Stomach (tissue), 9 donors: ENCODE results near the gene NRG3. TPM values are rescaled to one million over a fixed set of nuclear protein-coding genes. Genes with fewer than 3 reads are reported as not detected.
A peak's percentile ranks its signal among the peaks of the same experiment; 100 is the strongest.

Source experiments
- DNase-seq, 2 donors: peaks; one replicate each; pipeline versions ENCODE4 v3.0.0 to v3.0.0-alpha.2; 2013 to 2019
- H3K27ac ChIP-seq, 5 donors: fragments of 200-600 bp in 4 of 5; sonication (generic) in 4 of 5; one replicate each; pipeline ENCODE4 v1.5.1; 2013 to 2019; ENCODE audit warnings: mild to moderate bottlenecking in 1 of 5, moderate library complexity in 1 of 5
- H3K27me3 ChIP-seq, 3 donors: fragments of 200-600 bp; sonication (generic); one replicate each; pipeline ENCODE4 v1.5.1; 2017 to 2019; ENCODE audit warnings: mixed run types in 1 of 3
- H3K36me3 ChIP-seq, 4 donors: fragments of 200-600 bp; sonication (generic); 1 replicate in 3 of 4; 2 replicates in 1 of 4; pipeline ENCODE4 v1.5.1; 2016 to 2019
- H3K4me1 ChIP-seq, 4 donors: fragments of 200-600 bp; sonication (generic); one replicate each; pipeline ENCODE4 v1.5.1; 2016 to 2019
- H3K4me3 ChIP-seq, 4 donors: fragments of 200-600 bp; sonication (generic) in 3 of 4; one replicate each; pipeline ENCODE4 v1.5.1; 2016 to 2019; ENCODE audit warnings: mild to moderate bottlenecking in 1 of 4
- H3K9me3 ChIP-seq, 4 donors: fragments of 200-600 bp; sonication (generic); one replicate each; pipeline ENCODE4 v1.5.1; 2016 to 2019
- CTCF ChIP-seq, 7 experiments: fragments of 450-650 bp in 4 of 7; fragments of 200-600 bp in 3 of 7; sonication (generic) in 3 of 7; IDR thresholded peaks; one replicate each; pipeline ENCODE4 v1.5.1; 2016 to 2019; ENCODE audit warnings: antibody characterized with exemption in 7 of 7, control low read depth in 2 of 7, mild to moderate bottlenecking in 1 of 7
- EP300 ChIP-seq: sonication (generic); formaldehyde crosslinking; IDR thresholded peaks from one replicate; pipeline ENCODE4 v1.6.1; 2017; ENCODE audit warnings: antibody characterized with exemption
- POLR2A ChIP-seq, 4 donors: fragments of 450-650 bp; IDR thresholded peaks; one replicate each; pipeline ENCODE4 v1.6.1; 2016; ENCODE audit warnings: antibody characterized with exemption in 4 of 4, control low read depth in 2 of 4, mild to moderate bottlenecking in 1 of 4, moderate library complexity in 1 of 4
- POLR2AphosphoS5 ChIP-seq, 3 donors: sonication (generic); formaldehyde crosslinking; IDR thresholded peaks; one replicate each; pipeline ENCODE4 v1.6.1; 2016; ENCODE audit warnings: antibody characterized with exemption in 3 of 3
- WGBS, 5 donors: extraction: QIAGEN DNeasy Blood & Tissue Kit in 3 of 5; methylation state at CpG; one replicate each; pipeline versions ENCODE4 v1.1.5 to v1.1.7; 2013 to 2018; 5-methylcytosine and 5-hydroxymethylcytosine counted together
- intact Hi-C: fragments of 100-400 bp; cut with DNase I; formaldehyde crosslinking; loops from one replicate; pipeline ENCODE4 v1.15.1; 2023; ENCODE audit warnings: low total_unique reads
- polyA plus RNA-seq, 3 donors: library from polyadenylated mRNA; stranded (reverse); fragments of 200-250 nt; gene quantifications; one replicate each; pipeline ENCODE4 v1.2.3, GENCODE V29; 2013
- total RNA-seq, 5 donors: library from RNA; depleted of rRNA; stranded (reverse); fragments of >200 nt; gene quantifications; one replicate each; pipeline versions ENCODE4 v1.1.0 to v1.2.3, GENCODE V29; 2014 to 2016
- donor health status: healthy with polysubstance abuse.
- donor health status: Bipolar disorder and iron deficiency.
- donor health status: healthy.

Gene NRG3
- total and polyA plus RNA-seq, 8 donors, result 0.08 to 2.5 (median 0.52) TPM; not detected in 4

GRCh38 chr10:81862596-81862995 is 12.4 kb upstream of the NRG3 start:
- no peaks in the 10 kb centered on the region for H3K9me3 ChIP-seq
- no peak overlapping the region for H3K4me3 ChIP-seq
- H3K27ac ChIP-seq, result no peak overlapping the region
- intact Hi-C loops, result no loop called here
- no peaks in the 10 kb centered on the region for H3K4me1 ChIP-seq
- no peak for DNase-seq
- H3K27me3 ChIP-seq, result no peaks in the 10 kb centered on the region
- 60 to 98% (median 95%) methylated on average over 1 to 19 of the region's 19 CpGs for WGBS, 5 donors
- no peaks in the 10 kb centered on the region for H3K36me3 ChIP-seq
- TF ChIP-seq EP300 (no peak), POLR2A (IDR thresholded peaks at IDR 0.05) (no peak), POLR2AphosphoS5 (IDR thresholded peaks at IDR 0.05) (no peak), CTCF (IDR thresholded peaks at IDR 0.05) (no peak)

- H3K27me3 ChIP-seq, result no peaks in the 10 kb centered on the region
- DNase-seq, result no peak
- H3K36me3 ChIP-seq, result no peaks in the 10 kb centered on the region
- H3K27ac ChIP-seq, result no peak overlapping the region
- H3K4me3 ChIP-seq, result no peak overlapping the region
- intact Hi-C loops, result no loop called here
- no peaks in the 10 kb centered on the region for H3K4me1 ChIP-seq
- no peaks in the 10 kb centered on the region for H3K9me3 ChIP-seq
- TF ChIP-seq POLR2AphosphoS5 (IDR thresholded peaks at IDR 0.05) (no peak), CTCF (IDR thresholded peaks at IDR 0.05) (no peak), EP300 (no peak), POLR2A (IDR thresholded peaks at IDR 0.05) (no peak)
Measured at GRCh38 chr10:81863771-81864170, 11.2 kb upstream of the NRG3 start.

DNA sequence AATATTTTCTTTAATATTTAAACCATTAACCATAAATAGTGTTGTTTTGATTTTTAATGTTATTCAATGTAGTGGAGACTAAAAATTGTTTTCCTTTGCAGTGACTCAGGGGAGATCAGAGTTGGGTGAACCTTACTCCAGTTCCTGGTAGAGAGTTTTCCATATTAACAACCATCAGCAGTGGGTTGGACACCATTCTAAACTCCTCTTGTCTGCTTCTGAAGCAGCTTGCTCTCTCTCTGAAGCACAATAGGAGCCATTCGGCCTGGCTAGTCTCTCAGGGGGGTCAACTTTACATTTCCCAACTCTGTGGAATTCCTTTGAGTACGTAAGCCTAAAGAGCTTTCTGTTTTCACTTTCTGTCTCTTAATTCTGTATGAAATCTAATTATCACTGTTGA is 9.4 kb upstream of the NRG3 start:
- WGBS, 5 donors, result 45 to 55% (median 53%) methylated on average over 2 of the region's 2 CpGs
- intact Hi-C loops, result no loop called here

DNA sequence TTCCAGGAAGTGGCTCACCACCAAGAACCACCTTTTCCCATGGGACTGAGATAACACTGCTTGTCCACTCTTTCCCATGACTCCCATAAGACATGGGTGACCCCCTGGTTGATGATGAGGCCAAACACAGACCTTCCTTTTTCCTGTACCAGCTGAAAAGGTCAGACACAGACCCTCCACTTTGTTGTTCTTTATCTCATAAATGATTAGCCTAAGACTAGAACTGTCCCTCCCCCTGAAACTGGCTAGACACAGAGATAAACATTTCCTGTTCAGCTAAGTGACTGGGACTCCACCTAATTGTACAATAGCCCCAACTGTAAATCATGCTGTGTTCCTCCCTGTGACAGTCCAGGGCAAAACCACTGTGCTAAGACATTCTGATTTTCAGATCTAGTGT is 8.2 kb upstream of the NRG3 start:
- H3K4me3 ChIP-seq, result no peak overlapping the region
- no peaks in the 10 kb centered on the region for H3K4me1 ChIP-seq
- peaks cover 0 to 8% (median 0%) of the 10 kb centered on the region in 3 donors for H3K27me3 ChIP-seq
- no peak overlapping the region for H3K27ac ChIP-seq
- TF ChIP-seq CTCF (IDR thresholded peaks at IDR 0.05) (no peak), EP300 (no peak), POLR2AphosphoS5 (IDR thresholded peaks at IDR 0.05) (no peak), POLR2A (IDR thresholded peaks at IDR 0.05) (no peak)
- no peaks in the 10 kb centered on the region for H3K36me3 ChIP-seq
- intact Hi-C loops, result no loop called here
- peak in 1 of 2 donors; percentile 15 for DNase-seq
- H3K9me3 ChIP-seq, result no peaks in the 10 kb centered on the region

More for the DNA sequence above, 9.4 kb upstream of the NRG3 start:
- no peaks in the 10 kb centered on the region for H3K36me3 ChIP-seq
- TF ChIP-seq CTCF (IDR thresholded peaks at IDR 0.05) (no peak), EP300 (no peak), POLR2A (IDR thresholded peaks at IDR 0.05) (no peak), POLR2AphosphoS5 (IDR thresholded peaks at IDR 0.05) (no peak)
- peaks cover 0 to 8% (median 0%) of the 10 kb centered on the region in 3 donors for H3K27me3 ChIP-seq
- DNase-seq, result no peak
- no peaks in the 10 kb centered on the region for H3K4me1 ChIP-seq
- H3K27ac ChIP-seq, result no peak overlapping the region
- no peak overlapping the region for H3K4me3 ChIP-seq
- no peaks in the 10 kb centered on the region for H3K9me3 ChIP-seq
